Loucy (cell line): ENCODE measurements around the gene PTPRN2.

Experiments used
- EZH2phosphoT487 ChIP-seq: fragments of 200-600 bp; IDR thresholded peaks from 2 replicates; pipeline ENCODE4 v1.6.1; 2018; ENCODE audit warnings: antibody characterized with exemption, mild to moderate bottlenecking, moderate library complexity, borderline replicate concordance
- TF ChIP-seq, protein P1 (sequence below): fragments of 200-600 bp; sonication (generic); conservative IDR thresholded peaks from 2 replicates; pipeline ENCODE4 v1.5.1; 2014; ENCODE audit warnings: mild to moderate bottlenecking, antibody characterized with exemption, low read length

GRCh38 chr7:158044482-158044823 lies 543.2 kb downstream of the PTPRN2 start:
- TF ChIP-seq, protein P1, sequence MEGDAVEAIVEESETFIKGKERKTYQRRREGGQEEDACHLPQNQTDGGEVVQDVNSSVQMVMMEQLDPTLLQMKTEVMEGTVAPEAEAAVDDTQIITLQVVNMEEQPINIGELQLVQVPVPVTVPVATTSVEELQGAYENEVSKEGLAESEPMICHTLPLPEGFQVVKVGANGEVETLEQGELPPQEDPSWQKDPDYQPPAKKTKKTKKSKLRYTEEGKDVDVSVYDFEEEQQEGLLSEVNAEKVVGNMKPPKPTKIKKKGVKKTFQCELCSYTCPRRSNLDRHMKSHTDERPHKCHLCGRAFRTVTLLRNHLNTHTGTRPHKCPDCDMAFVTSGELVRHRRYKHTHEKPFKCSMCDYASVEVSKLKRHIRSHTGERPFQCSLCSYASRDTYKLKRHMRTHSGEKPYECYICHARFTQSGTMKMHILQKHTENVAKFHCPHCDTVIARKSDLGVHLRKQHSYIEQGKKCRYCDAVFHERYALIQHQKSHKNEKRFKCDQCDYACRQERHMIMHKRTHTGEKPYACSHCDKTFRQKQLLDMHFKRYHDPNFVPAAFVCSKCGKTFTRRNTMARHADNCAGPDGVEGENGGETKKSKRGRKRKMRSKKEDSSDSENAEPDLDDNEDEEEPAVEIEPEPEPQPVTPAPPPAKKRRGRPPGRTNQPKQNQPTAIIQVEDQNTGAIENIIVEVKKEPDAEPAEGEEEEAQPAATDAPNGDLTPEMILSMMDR = no peak
- no peak for TF ChIP-seq EZH2phosphoT487
